Mammary epithelial cell (primary cell): Measurements from ENCODE around the gene ZMIZ1.

Experiments
- EZH2 ChIP-seq: IDR thresholded peaks from 2 replicates; pipeline ENCODE4 v1.6.1; 2012; ENCODE audit warnings: low read length, inconsistent platforms, borderline replicate concordance
- TF ChIP-seq, protein P1 (sequence below), 2 donors: IDR thresholded peaks in 1 of 2; conservative IDR thresholded peaks in 1 of 2; 2 replicates each; pipeline ENCODE4 v1.5.1; 2011 to 2012; ENCODE audit warnings: inconsistent platforms in 2 of 2, low read length in 2 of 2, mild to moderate bottlenecking in 2 of 2, control low read depth in 1 of 2, low read depth in 1 of 2; ENCODE audit not compliant: insufficient read depth in 1 of 2; ENCODE audit errors: extremely low read depth in 1 of 2

DNA sequence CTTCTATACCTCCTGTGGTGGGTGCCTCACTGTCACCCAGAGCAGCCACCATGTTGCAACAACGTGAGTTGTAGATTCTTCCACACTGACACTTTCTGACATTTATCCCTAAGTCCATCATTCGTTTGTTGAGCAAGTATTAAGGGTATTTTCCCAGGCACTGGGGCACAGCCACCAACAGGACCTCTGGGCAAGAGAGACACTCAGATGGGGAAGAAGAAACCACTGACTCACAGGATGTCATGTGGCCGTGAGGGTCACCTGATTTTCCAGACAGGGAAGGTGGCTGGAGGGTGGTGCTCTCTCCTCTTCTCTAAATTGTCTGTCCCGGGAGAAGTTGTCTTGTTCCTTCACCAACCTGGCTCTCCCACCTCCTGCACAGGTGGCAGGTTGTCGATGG lies 226.8 kb downstream of the ZMIZ1 start:
- TF ChIP-seq, protein P1, sequence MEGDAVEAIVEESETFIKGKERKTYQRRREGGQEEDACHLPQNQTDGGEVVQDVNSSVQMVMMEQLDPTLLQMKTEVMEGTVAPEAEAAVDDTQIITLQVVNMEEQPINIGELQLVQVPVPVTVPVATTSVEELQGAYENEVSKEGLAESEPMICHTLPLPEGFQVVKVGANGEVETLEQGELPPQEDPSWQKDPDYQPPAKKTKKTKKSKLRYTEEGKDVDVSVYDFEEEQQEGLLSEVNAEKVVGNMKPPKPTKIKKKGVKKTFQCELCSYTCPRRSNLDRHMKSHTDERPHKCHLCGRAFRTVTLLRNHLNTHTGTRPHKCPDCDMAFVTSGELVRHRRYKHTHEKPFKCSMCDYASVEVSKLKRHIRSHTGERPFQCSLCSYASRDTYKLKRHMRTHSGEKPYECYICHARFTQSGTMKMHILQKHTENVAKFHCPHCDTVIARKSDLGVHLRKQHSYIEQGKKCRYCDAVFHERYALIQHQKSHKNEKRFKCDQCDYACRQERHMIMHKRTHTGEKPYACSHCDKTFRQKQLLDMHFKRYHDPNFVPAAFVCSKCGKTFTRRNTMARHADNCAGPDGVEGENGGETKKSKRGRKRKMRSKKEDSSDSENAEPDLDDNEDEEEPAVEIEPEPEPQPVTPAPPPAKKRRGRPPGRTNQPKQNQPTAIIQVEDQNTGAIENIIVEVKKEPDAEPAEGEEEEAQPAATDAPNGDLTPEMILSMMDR (conservative IDR thresholded peaks at IDR 0.05 in 1 of 2, IDR thresholded peaks at IDR 0.05 in 1 of 2; ENCODE audit: extremely low read depth in 1 of 2, insufficient read depth in 1 of 2, low read depth in 1 of 2, low read length in 2 of 2) = no peak
- no peak for TF ChIP-seq EZH2
